Activated CD4-positive, alpha-beta T cell treated with anti-CD3 and anti-CD28 coated beads, Interleukin-2, Interleukin-6, amounts not matched to agents 100 ng/mL and 50 ng/mL, durations not matched to agents 16 hours and 8 hours (primary cell): ENCODE results near the gene KRT33A.

Experiments
- DNase-seq: peaks from one replicate; pipeline ENCODE4 v3.0.0-alpha.2; 2020

Gene KRT33A

DNA sequence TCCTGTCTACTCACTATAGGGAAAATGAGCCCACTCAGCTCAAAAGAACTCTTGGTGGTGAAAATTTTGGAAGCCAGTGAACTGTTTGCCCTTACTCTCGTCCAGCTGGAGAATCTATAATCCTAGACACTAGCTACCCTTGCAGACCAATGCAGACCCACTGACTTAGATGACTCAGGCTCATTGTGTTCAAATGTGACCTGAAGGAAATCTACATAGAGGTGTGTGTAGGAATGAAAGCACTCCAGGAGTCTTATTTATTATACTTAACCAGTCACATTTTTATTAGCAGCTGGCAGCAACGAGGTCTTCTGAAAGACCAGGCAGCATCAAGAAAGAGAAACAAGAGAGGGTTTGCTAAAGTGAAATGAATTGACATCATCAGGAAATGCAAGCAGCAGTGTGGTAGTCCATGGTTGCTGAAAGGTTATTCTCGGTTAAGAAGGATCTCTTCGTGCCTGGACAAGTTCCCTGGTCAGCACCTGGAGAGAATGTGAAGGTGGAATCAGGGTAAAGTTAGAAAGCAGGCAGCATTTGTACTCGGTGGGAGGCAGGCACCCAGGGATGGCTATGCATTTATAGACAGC is 49.3 kb downstream of the KRT33A start:
- DNase-seq, result no peak

DNA sequence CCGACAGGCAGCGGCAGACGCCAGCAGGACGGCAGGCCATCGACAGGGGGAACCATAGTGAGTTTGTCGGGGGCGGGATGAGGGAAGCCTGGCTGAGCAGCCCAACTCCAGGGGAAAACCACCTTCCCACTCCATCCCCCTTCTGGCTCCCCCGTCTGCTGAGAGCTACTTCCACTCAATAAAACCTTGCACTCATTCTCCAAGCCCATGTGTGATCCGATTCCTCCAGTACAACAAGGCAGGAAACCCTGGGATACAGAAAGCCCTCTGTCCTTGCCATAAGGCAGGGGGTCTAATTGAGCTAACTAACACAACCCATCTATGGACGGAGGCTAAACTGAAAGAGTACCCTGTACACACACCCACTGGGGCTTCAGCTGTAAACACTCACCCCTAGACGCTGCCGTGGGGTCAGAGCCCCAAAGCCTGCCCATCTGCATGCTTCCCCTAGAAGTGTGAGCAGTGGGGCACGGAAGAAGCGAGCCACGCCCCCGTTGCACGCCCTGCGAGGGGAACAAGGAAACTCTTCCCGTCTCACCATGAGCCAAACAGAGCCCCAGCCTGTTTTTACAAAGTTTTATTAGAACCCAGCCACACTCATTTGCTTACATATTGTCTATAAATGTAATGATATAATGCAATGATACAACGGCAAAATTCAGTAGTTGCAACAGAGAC is 52.0 kb downstream of the KRT33A start:
- DNase-seq, result no peak

DNA sequence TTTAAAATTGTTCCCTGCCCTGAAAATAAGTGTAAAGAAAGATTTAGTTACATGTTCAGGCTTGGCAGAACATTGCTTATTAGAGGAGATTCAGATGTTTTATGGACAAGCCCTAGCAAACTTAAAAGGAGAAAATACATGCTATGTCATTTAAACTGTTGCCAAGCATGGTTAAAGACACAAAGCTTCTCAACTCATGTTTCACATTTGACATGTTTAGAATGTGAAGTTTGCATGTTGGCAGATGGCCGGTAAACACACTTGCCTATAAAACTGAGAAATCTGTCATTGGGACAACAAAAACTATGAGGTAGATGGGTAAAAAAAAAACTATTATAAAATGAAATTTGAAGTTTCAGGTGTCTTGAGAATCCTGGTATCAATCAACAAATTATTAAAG is 53.8 kb downstream of the KRT33A start:
- DNase-seq, result no peak
